Fibroblast of pulmonary artery (primary cell): Measurements from ENCODE around the gene PANK2.
"Not testable (repeated sequence)": the region's sequence is repeated elsewhere in the genome, so short reads cannot be mapped to it uniquely, and the experiment has no call there.

Experiments used
- DNase-seq: peaks from one replicate; pipeline ENCODE4 v3.0.0-alpha.2; 2010; ENCODE audit warnings: low read depth
- H3K4me3 ChIP-seq: replicated peaks from 2 replicates; pipeline ENCODE4 v1.5.1; 2011; ENCODE audit warnings: low read depth, mild to moderate bottlenecking, control low read depth, low read length, moderate library complexity
- CTCF ChIP-seq: IDR thresholded peaks from 2 replicates; pipeline ENCODE4 v1.5.1; 2011; ENCODE audit warnings: mild to moderate bottlenecking, control low read depth, low read length, inconsistent platforms; ENCODE audit errors: missing control alignments

PANK2 gene

GRCh38 chr20:3971145-3971544 lies 82.0 kb downstream of the PANK2 start:
- TF ChIP-seq CTCF, result no peak
- peak; percentile 19 for DNase-seq
- no peak overlapping the region for H3K4me3 ChIP-seq

DNA sequence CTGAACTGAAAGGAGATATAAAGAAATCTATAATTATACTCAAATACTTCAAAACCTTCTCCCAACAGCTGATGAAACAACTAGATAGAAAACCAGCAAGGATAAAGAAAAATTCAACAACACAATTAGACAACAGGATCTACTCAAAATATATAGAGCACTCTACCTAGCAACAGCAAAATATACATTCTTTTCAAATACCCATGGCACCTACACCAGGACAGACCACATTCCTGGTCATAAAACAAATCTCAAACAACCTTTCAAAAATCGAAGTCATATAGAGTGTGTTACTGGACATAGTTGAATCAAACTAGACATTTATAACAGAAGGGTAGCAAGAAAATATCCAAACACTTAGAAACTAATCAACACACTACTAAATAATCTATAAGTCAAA lies 83.0 kb downstream of the PANK2 start:
- TF ChIP-seq CTCF, result no peak
- no peak for DNase-seq
- no peak overlapping the region for H3K4me3 ChIP-seq

GRCh38 chr20:3972631-3973030 lies 83.4 kb downstream of the PANK2 start:
- H3K4me3 ChIP-seq, DNase-seq: not testable (repeated sequence)

- H3K4me3 ChIP-seq, result no peak overlapping the region
- TF ChIP-seq CTCF, result no peak
- DNase-seq, result no peak
Measured at GRCh38 chr20:3973705-3974104, 84.5 kb downstream of the PANK2 start.

DNA sequence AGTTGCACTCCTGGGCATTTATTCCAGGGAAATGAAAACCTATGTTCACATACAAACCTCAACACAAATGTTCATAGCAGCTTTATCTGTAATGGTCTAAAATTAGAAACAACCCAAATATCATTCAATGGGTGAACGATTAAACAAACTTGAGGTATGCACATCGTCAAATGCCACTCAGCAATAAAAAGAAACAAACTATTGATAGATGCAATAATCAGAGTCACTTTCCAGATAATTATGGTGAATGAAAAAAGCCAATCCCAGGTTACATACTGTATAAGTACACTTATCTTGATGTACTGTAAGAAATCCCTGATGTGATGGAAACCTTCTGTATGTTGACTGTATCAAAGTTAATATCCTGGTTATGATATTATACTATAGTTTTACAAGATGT lies 87.3 kb downstream of the PANK2 start:
- no peak for DNase-seq

More for the DNA sequence above, 87.3 kb downstream of the PANK2 start:
- TF ChIP-seq CTCF, result no peak
- no peak overlapping the region for H3K4me3 ChIP-seq
